Tibial artery (tissue), 4 donors: ENCODE results near the gene LHX3.

ENCODE experiments used
- DNase-seq, 2 donors: peaks; one replicate each; pipeline ENCODE4 v3.0.0-alpha.2; 2019
- H3K27ac ChIP-seq, 2 donors: fragments of 200-600 bp; sonication (generic) in 1 of 2; 1 replicate in 1 of 2; 2 replicates in 1 of 2; pipeline ENCODE4 v1.5.1; 2018 to 2019; ENCODE audit warnings: mild to moderate bottlenecking in 1 of 2
- H3K27me3 ChIP-seq, 2 donors: fragments of 200-600 bp; sonication (generic) in 1 of 2; one replicate each; pipeline versions ENCODE4 v1.5.1 to v1.6.0; 2016 to 2019
- H3K36me3 ChIP-seq, 3 donors: fragments of 200-600 bp; sonication (generic) in 2 of 3; one replicate each; pipeline ENCODE4 v1.5.1; 2016 to 2019; ENCODE audit warnings: mild to moderate bottlenecking in 2 of 3
- H3K4me1 ChIP-seq, 4 donors: fragments of 200-600 bp; sonication (generic) in 2 of 4; 1 replicate in 3 of 4; 2 replicates in 1 of 4; pipeline ENCODE4 v1.5.1; 2016 to 2019
- H3K4me3 ChIP-seq, 2 donors: fragments of 200-600 bp; sonication (generic) in 1 of 2; 1 replicate in 1 of 2; 2 replicates in 1 of 2; pipeline ENCODE4 v1.5.1; 2018 to 2019; ENCODE audit warnings: mild to moderate bottlenecking in 2 of 2
- H3K9me3 ChIP-seq, 3 donors: fragments of 200-600 bp; sonication (generic) in 1 of 3; one replicate each; pipeline ENCODE4 v1.5.1; 2016 to 2019
- intact Hi-C: fragments of 100-400 bp; cut with DNase I; formaldehyde crosslinking; loops from one replicate; pipeline ENCODE4 v1.15.0; 2023; ENCODE audit warnings: low total_unique reads
- TF ChIP-seq, protein P1 (sequence below), 2 experiments: fragments of 200-600 bp in 1 of 2; fragments of 450-650 bp in 1 of 2; IDR thresholded peaks; one replicate each; pipeline ENCODE4 v1.5.1; 2017 to 2019; ENCODE audit warnings: antibody characterized with exemption in 2 of 2, mild to moderate bottlenecking in 1 of 2, moderate library complexity in 1 of 2

LHX3 gene

DNA sequence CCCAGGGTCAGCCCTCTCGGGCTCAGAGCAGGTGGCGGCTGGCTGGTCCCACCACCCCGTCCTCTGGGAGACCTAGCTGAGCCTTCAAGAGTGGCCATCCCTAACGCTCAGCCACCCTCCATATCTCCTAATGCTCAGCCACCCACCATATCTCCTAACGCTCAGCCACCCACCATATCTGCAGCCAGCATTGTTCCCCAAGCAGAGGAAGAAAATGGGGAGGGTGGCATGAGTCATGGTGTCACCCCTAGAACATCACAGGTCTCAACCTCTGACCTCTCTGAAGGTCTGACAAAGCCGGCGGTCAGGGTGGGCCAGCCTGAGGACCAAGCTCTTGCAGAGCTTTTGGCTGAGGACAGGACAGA, 14.7 kb downstream of the LHX3 start:
- Histone ChIP-seq H3K27me3 (peaks cover 0 to 97% of the 10 kb centered on the region in 2 donors), H3K4me3 (no peak overlapping the region), H3K27ac (no peak overlapping the region), H3K9me3 (no peaks in the 10 kb centered on the region), H3K4me1 (peaks cover 0 to 15% (median 4%) of the 10 kb centered on the region in 4 donors), H3K36me3 (no peaks in the 10 kb centered on the region)
- intact Hi-C loops = no loop called here
- TF ChIP-seq, protein P1, sequence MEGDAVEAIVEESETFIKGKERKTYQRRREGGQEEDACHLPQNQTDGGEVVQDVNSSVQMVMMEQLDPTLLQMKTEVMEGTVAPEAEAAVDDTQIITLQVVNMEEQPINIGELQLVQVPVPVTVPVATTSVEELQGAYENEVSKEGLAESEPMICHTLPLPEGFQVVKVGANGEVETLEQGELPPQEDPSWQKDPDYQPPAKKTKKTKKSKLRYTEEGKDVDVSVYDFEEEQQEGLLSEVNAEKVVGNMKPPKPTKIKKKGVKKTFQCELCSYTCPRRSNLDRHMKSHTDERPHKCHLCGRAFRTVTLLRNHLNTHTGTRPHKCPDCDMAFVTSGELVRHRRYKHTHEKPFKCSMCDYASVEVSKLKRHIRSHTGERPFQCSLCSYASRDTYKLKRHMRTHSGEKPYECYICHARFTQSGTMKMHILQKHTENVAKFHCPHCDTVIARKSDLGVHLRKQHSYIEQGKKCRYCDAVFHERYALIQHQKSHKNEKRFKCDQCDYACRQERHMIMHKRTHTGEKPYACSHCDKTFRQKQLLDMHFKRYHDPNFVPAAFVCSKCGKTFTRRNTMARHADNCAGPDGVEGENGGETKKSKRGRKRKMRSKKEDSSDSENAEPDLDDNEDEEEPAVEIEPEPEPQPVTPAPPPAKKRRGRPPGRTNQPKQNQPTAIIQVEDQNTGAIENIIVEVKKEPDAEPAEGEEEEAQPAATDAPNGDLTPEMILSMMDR (IDR thresholded peaks at IDR 0.05) = no peak
- DNase-seq = no peak

DNA sequence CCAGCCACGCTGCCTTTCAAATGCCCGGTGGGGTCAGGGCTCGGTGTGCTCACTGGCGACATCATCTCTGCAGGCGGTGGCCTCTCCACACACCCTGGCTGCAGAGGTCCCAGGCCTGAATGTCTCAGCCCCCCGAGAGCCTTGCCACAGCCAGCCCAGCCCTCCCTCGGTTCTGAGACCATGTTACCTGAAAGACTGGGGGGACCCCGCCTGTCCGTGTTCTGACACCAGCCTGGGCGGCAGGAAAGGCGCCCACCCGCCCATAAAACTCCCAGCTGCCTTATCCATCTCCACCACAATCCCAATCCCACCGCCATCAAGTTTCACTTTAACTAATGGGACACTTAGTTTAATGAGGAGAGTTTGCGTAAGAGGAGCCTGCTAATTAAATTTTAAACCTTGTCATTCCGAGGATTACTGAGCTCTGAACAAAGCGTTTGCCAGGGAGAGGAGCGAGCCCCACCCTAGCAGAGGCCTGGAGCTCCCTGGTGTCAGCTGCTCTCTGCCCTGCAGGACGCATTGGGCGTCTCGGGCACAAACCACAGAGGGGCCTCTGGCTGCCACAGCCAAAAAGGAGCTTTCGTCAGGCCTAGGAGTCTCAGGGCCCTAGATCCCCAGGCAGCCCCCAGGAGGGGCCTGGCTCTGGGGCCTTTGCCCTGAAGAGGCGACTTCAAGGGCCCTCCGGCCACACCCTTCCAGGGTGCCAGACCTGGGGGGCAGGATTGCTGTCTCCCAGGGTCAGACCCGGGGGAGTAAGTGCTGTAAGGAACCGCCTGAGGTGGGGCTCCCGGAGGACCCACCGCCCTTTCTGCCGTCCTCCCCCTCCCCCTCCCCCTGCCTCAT, 15.3 kb downstream of the LHX3 start:
- no peak overlapping the region for H3K27ac ChIP-seq
- intact Hi-C loops = no loop called here
- TF ChIP-seq, protein P1 (IDR thresholded peaks at IDR 0.05) = no peak
- H3K27me3 ChIP-seq = peaks cover 0 to 97% of the 10 kb centered on the region in 2 donors
- no peak for DNase-seq
- H3K4me1 ChIP-seq = peaks cover 0 to 15% (median 4%) of the 10 kb centered on the region in 4 donors
- no peaks in the 10 kb centered on the region for H3K9me3 ChIP-seq
- H3K36me3 ChIP-seq = no peaks in the 10 kb centered on the region
- H3K4me3 ChIP-seq = no peak overlapping the region

GRCh38 chr9:136187683-136188586, 17.0 kb downstream of the LHX3 start:
- Histone ChIP-seq H3K4me1 (peaks cover 0 to 5% (median 2%) of the 10 kb centered on the region in 4 donors), H3K4me3 (no peak overlapping the region), H3K36me3 (no peaks in the 10 kb centered on the region), H3K27ac (no peak overlapping the region), H3K9me3 (no peaks in the 10 kb centered on the region), H3K27me3 (peaks cover 0 to 86% of the 10 kb centered on the region in 2 donors)
- DNase-seq = no peak
- TF ChIP-seq, protein P1 (IDR thresholded peaks at IDR 0.05) = no peak
- intact Hi-C loops = no loop called here

GRCh38 chr9:136187197-136187596, 17.7 kb downstream of the LHX3 start:
- Histone ChIP-seq H3K27ac (no peak overlapping the region), H3K36me3 (no peaks in the 10 kb centered on the region), H3K27me3 (peaks cover 0 to 86% of the 10 kb centered on the region in 2 donors), H3K9me3 (no peaks in the 10 kb centered on the region), H3K4me3 (no peak overlapping the region), H3K4me1 (no peaks in the 10 kb centered on the region)
- DNase-seq = no peak
- intact Hi-C loops = no loop called here
- TF ChIP-seq, protein P1 (IDR thresholded peaks at IDR 0.05) = no peak

- intact Hi-C loops = no loop called here
- Histone ChIP-seq H3K27me3 (peaks cover 0 to 81% of the 10 kb centered on the region in 2 donors), H3K4me1 (no peaks in the 10 kb centered on the region), H3K36me3 (no peaks in the 10 kb centered on the region), H3K27ac (no peak overlapping the region), H3K4me3 (no peak overlapping the region), H3K9me3 (no peaks in the 10 kb centered on the region)
- DNase-seq = no peak
- TF ChIP-seq, protein P1 (IDR thresholded peaks at IDR 0.05) = no peak
Measured at GRCh38 chr9:136186386-136186785, 18.5 kb downstream of the LHX3 start.
